ENCODE results near the gene TNS4.

The TNS4 gene

GRCh38 chr17:40486522-40487370 lies 14.7 kb downstream of the TNS4 start:
- Histone ChIP-seq H3K27ac (ENCODE audit: low read length) (peak overlapping the region; percentile 18), H3K4me1 (ENCODE audit: control insufficient read depth in 1 of 2, insufficient read depth in 2 of 2, low read length in 2 of 2) (peaks cover 16 to 32% of the 10 kb centered on the region in 2 donors), H3K27me3 (ENCODE audit: low read depth, low read length) (no peaks in the 10 kb centered on the region), H3K9me3 (ENCODE audit: control insufficient read depth in 1 of 2, low read length in 2 of 2) (no peaks in the 10 kb centered on the region), H3K36me3 (ENCODE audit: control insufficient read depth in 1 of 2, insufficient read depth in 2 of 2, low read length in 2 of 2) (peaks cover 0 to 9% of the 10 kb centered on the region in 2 donors), H3K4me3 (ENCODE audit: low read depth in 1 of 2, low read length in 2 of 2) (no peak overlapping the region)

GRCh38 chr17:40485851-40486521 lies 15.4 kb downstream of the TNS4 start:
- Histone ChIP-seq H3K27me3 (ENCODE audit: low read depth, low read length) (no peaks in the 10 kb centered on the region), H3K9me3 (ENCODE audit: control insufficient read depth in 1 of 2, low read length in 2 of 2) (no peaks in the 10 kb centered on the region), H3K36me3 (ENCODE audit: control insufficient read depth in 1 of 2, insufficient read depth in 2 of 2, low read length in 2 of 2) (peaks cover 0 to 9% of the 10 kb centered on the region in 2 donors), H3K27ac (ENCODE audit: low read length) (peak overlapping the region; percentile 78), H3K4me1 (ENCODE audit: control insufficient read depth in 1 of 2, insufficient read depth in 2 of 2, low read length in 2 of 2) (peaks cover 11 to 27% of the 10 kb centered on the region in 2 donors), H3K4me3 (ENCODE audit: low read depth in 1 of 2, low read length in 2 of 2) (no peak overlapping the region)

GRCh38 chr17:40484973-40485530 lies 16.4 kb downstream of the TNS4 start:
- no peak overlapping the region for H3K27ac ChIP-seq (ENCODE audit: low read length)
- H3K4me3 ChIP-seq (ENCODE audit: low read depth in 1 of 2, low read length in 2 of 2), result no peak overlapping the region
- H3K36me3 ChIP-seq (ENCODE audit: control insufficient read depth in 1 of 2, insufficient read depth in 2 of 2, low read length in 2 of 2), result peaks cover 0 to 9% of the 10 kb centered on the region in 2 donors
- no peaks in the 10 kb centered on the region for H3K27me3 ChIP-seq (ENCODE audit: low read depth, low read length)
- no peaks in the 10 kb centered on the region for H3K9me3 ChIP-seq (ENCODE audit: control insufficient read depth in 1 of 2, low read length in 2 of 2)
- H3K4me1 ChIP-seq (ENCODE audit: control insufficient read depth in 1 of 2, insufficient read depth in 2 of 2, low read length in 2 of 2), result peaks cover 2 to 17% of the 10 kb centered on the region in 2 donors

- Histone ChIP-seq H3K4me1 (ENCODE audit: control insufficient read depth in 1 of 2, insufficient read depth in 2 of 2, low read length in 2 of 2) (peaks cover 0 to 14% of the 10 kb centered on the region in 2 donors), H3K4me3 (ENCODE audit: low read depth in 1 of 2, low read length in 2 of 2) (no peak overlapping the region), H3K27me3 (ENCODE audit: low read depth, low read length) (no peaks in the 10 kb centered on the region), H3K27ac (ENCODE audit: low read length) (no peak overlapping the region), H3K36me3 (ENCODE audit: control insufficient read depth in 1 of 2, insufficient read depth in 2 of 2, low read length in 2 of 2) (peaks cover 0 to 9% of the 10 kb centered on the region in 2 donors), H3K9me3 (ENCODE audit: control insufficient read depth in 1 of 2, low read length in 2 of 2) (no peaks in the 10 kb centered on the region)
Measured at GRCh38 chr17:40484285-40484972, 17.0 kb downstream of the TNS4 start.

- no peaks in the 10 kb centered on the region for H3K27me3 ChIP-seq (ENCODE audit: low read depth, low read length)
- no peak overlapping the region for H3K4me3 ChIP-seq (ENCODE audit: low read depth in 1 of 2, low read length in 2 of 2)
- H3K27ac ChIP-seq (ENCODE audit: low read length), result no peak overlapping the region
- no peaks in the 10 kb centered on the region for H3K9me3 ChIP-seq (ENCODE audit: control insufficient read depth in 1 of 2, low read length in 2 of 2)
- H3K4me1 ChIP-seq (ENCODE audit: control insufficient read depth in 1 of 2, insufficient read depth in 2 of 2, low read length in 2 of 2), result peaks cover 0 to 14% of the 10 kb centered on the region in 2 donors
- H3K36me3 ChIP-seq (ENCODE audit: control insufficient read depth in 1 of 2, insufficient read depth in 2 of 2, low read length in 2 of 2), result peaks cover 0 to 9% of the 10 kb centered on the region in 2 donors
Measured at GRCh38 chr17:40483679-40484078, 17.7 kb downstream of the TNS4 start.

- Histone ChIP-seq H3K9me3 (ENCODE audit: control insufficient read depth in 1 of 2, low read length in 2 of 2) (no peaks in the 10 kb centered on the region), H3K27ac (ENCODE audit: low read length) (no peak overlapping the region), H3K27me3 (ENCODE audit: low read depth, low read length) (no peaks in the 10 kb centered on the region), H3K36me3 (ENCODE audit: control insufficient read depth in 1 of 2, insufficient read depth in 2 of 2, low read length in 2 of 2) (peaks cover 0 to 9% of the 10 kb centered on the region in 2 donors), H3K4me3 (ENCODE audit: low read depth in 1 of 2, low read length in 2 of 2) (no peak overlapping the region), H3K4me1 (ENCODE audit: control insufficient read depth in 1 of 2, insufficient read depth in 2 of 2, low read length in 2 of 2) (peaks cover 0 to 9% of the 10 kb centered on the region in 2 donors)
Measured at GRCh38 chr17:40482722-40483121, 18.7 kb downstream of the TNS4 start.

GRCh38 chr17:40481106-40481505 lies 20.3 kb downstream of the TNS4 start:
- Histone ChIP-seq H3K27ac (ENCODE audit: low read length) (no peak overlapping the region), H3K36me3 (ENCODE audit: control insufficient read depth in 1 of 2, insufficient read depth in 2 of 2, low read length in 2 of 2) (peaks cover 0 to under 1% of the 10 kb centered on the region in 2 donors), H3K27me3 (ENCODE audit: low read depth, low read length) (no peaks in the 10 kb centered on the region), H3K4me3 (ENCODE audit: low read depth in 1 of 2, low read length in 2 of 2) (no peak overlapping the region), H3K4me1 (ENCODE audit: control insufficient read depth in 1 of 2, insufficient read depth in 2 of 2, low read length in 2 of 2) (peaks cover 0 to 5% of the 10 kb centered on the region in 2 donors), H3K9me3 (ENCODE audit: control insufficient read depth in 1 of 2, low read length in 2 of 2) (no peaks in the 10 kb centered on the region)

- H3K4me3 ChIP-seq (ENCODE audit: low read depth in 1 of 2, low read length in 2 of 2), result no peak overlapping the region
Measured at GRCh38 chr17:40480501-40481003, 20.9 kb downstream of the TNS4 start.

GRCh38 chr17:40479754-40480480 lies 21.5 kb downstream of the TNS4 start:
- Histone ChIP-seq H3K4me1 (ENCODE audit: control insufficient read depth in 1 of 2, insufficient read depth in 2 of 2, low read length in 2 of 2) (peaks cover 0 to 14% of the 10 kb centered on the region in 2 donors), H3K4me3 (ENCODE audit: low read depth in 1 of 2, low read length in 2 of 2) (no peak overlapping the region), H3K27me3 (ENCODE audit: low read depth, low read length) (no peaks in the 10 kb centered on the region), H3K27ac (ENCODE audit: low read length) (no peak overlapping the region), H3K9me3 (ENCODE audit: control insufficient read depth in 1 of 2, low read length in 2 of 2) (no peaks in the 10 kb centered on the region), H3K36me3 (ENCODE audit: control insufficient read depth in 1 of 2, insufficient read depth in 2 of 2, low read length in 2 of 2) (no peaks in the 10 kb centered on the region)

More at GRCh38 chr17:40480501-40481003, 20.9 kb downstream of the TNS4 start:
- Histone ChIP-seq H3K4me1 (ENCODE audit: control insufficient read depth in 1 of 2, insufficient read depth in 2 of 2, low read length in 2 of 2) (peaks cover 0 to 9% of the 10 kb centered on the region in 2 donors), H3K27ac (ENCODE audit: low read length) (no peak overlapping the region), H3K27me3 (ENCODE audit: low read depth, low read length) (no peaks in the 10 kb centered on the region), H3K9me3 (ENCODE audit: control insufficient read depth in 1 of 2, low read length in 2 of 2) (no peaks in the 10 kb centered on the region), H3K36me3 (ENCODE audit: control insufficient read depth in 1 of 2, insufficient read depth in 2 of 2, low read length in 2 of 2) (no peaks in the 10 kb centered on the region)

GRCh38 chr17:40478486-40478885 lies 22.9 kb downstream of the TNS4 start:
- no peak overlapping the region for H3K27ac ChIP-seq (ENCODE audit: low read length)
- no peaks in the 10 kb centered on the region for H3K9me3 ChIP-seq (ENCODE audit: control insufficient read depth in 1 of 2, low read length in 2 of 2)
- no peaks in the 10 kb centered on the region for H3K36me3 ChIP-seq (ENCODE audit: control insufficient read depth in 1 of 2, insufficient read depth in 2 of 2, low read length in 2 of 2)
- H3K27me3 ChIP-seq (ENCODE audit: low read depth, low read length), result no peaks in the 10 kb centered on the region
- peaks cover 0 to 28% of the 10 kb centered on the region in 2 donors for H3K4me1 ChIP-seq (ENCODE audit: control insufficient read depth in 1 of 2, insufficient read depth in 2 of 2, low read length in 2 of 2)
- no peak overlapping the region for H3K4me3 ChIP-seq (ENCODE audit: low read depth in 1 of 2, low read length in 2 of 2)

All from muscle layer of duodenum (tissue), 2 donors.